Prostate gland (tissue), 2 donors: Measurements from ENCODE around the gene ESRRB. TPM values are rescaled to one million over a fixed set of nuclear protein-coding genes. Genes with fewer than 3 reads are reported as not detected.
A peak's percentile ranks its signal among the peaks of the same experiment; 100 is the strongest.

Source experiments
- DNase-seq: peaks from one replicate; pipeline ENCODE4 v3.0.0-alpha.2; 2019; ENCODE audit warnings: low spot score
- H3K27ac ChIP-seq, 2 donors: fragments of 200-600 bp; sonication (generic); 2 replicates each; pipeline ENCODE4 v1.5.1; 2017 to 2019
- H3K27me3 ChIP-seq: fragments of 200-600 bp; sonication (generic); replicated peaks from 2 replicates; pipeline ENCODE4 v1.5.1; 2019; ENCODE audit not compliant: insufficient read depth
- H3K36me3 ChIP-seq, 2 donors: fragments of 200-600 bp; sonication (generic); 1 replicate in 1 of 2; 2 replicates in 1 of 2; pipeline versions ENCODE4 v1.5.1 to v1.8.1; 2017 to 2019
- H3K4me1 ChIP-seq: fragments of 200-600 bp; sonication (generic); replicated peaks from 2 replicates; pipeline ENCODE4 v1.5.1; 2019
- H3K4me3 ChIP-seq, 2 donors: fragments of 200-600 bp; sonication (generic); 2 replicates each; pipeline ENCODE4 v1.5.1; 2017 to 2019
- H3K9me3 ChIP-seq: fragments of 200-600 bp; sonication (generic); 2 replicates; pipeline ENCODE4 v1.5.1; 2017
- CTCF ChIP-seq, 4 experiments: fragments of 200-600 bp in 2 of 4; fragments of 450-650 bp in 2 of 4; sonication (generic) in 2 of 4; IDR thresholded peaks; 1 replicate in 3 of 4; 2 replicates in 1 of 4; pipeline ENCODE4 v1.5.1; 2016 to 2019; ENCODE audit warnings: antibody characterized with exemption in 4 of 4, mild to moderate bottlenecking in 2 of 4, moderate library complexity in 2 of 4
- POLR2A ChIP-seq: fragments of 450-650 bp; IDR thresholded peaks from one replicate; pipeline ENCODE4 v1.6.1; 2016; ENCODE audit warnings: antibody characterized with exemption, mild to moderate bottlenecking
- POLR2AphosphoS5 ChIP-seq: sonication (generic); formaldehyde crosslinking; IDR thresholded peaks from one replicate; pipeline ENCODE4 v1.6.1; 2017; ENCODE audit warnings: antibody characterized with exemption
- WGBS: methylation state at CpG from one replicate; pipeline ENCODE4 v1.1.5; 2018; 5-methylcytosine and 5-hydroxymethylcytosine counted together
- intact Hi-C: fragments of 100-400 bp; cut with DNase I; formaldehyde crosslinking; loops from one replicate; pipeline ENCODE4 v1.14.2; 2022
- total RNA-seq, 2 donors: library from RNA; depleted of rRNA; stranded (reverse); fragments of >200 nt; gene quantifications; one replicate each; pipeline ENCODE4 v1.1.0, GENCODE V29; 2016

Gene ESRRB
- total RNA-seq, 2 donors from 2014 or later = 0.32 TPM; not detected in 1

GRCh38 chr14:76373456-76373855 lies 2.5 kb upstream of the ESRRB start:
- DNase-seq = no peak
- Histone ChIP-seq H3K27me3 (peaks cover 13% of the 10 kb centered on the region), H3K27ac (no peak overlapping the region), H3K4me3 (no peak overlapping the region), H3K9me3 (no peaks in the 10 kb centered on the region), H3K36me3 (no peaks in the 10 kb centered on the region), H3K4me1 (peaks cover 8% of the 10 kb centered on the region)
- WGBS = 68% methylated on average over 3 of the region's 3 CpGs
- intact Hi-C loops = no loop called here
- TF ChIP-seq POLR2AphosphoS5 = no peak
- no peak for TF ChIP-seq POLR2A
- no peak for TF ChIP-seq CTCF (IDR thresholded peaks at IDR 0.05)

- WGBS = 28% methylated on average over 7 of the region's 7 CpGs
- TF ChIP-seq POLR2A (no peak), CTCF (IDR thresholded peaks at IDR 0.05) (no peak), POLR2AphosphoS5 (no peak)
- H3K27me3 ChIP-seq = peaks cover 15% of the 10 kb centered on the region
- H3K4me1 ChIP-seq = peaks cover 8% of the 10 kb centered on the region
- DNase-seq = no peak
- H3K9me3 ChIP-seq = no peaks in the 10 kb centered on the region
- no peaks in the 10 kb centered on the region for H3K36me3 ChIP-seq
- H3K27ac ChIP-seq = no peak overlapping the region
- intact Hi-C loops = no loop called here
- H3K4me3 ChIP-seq = no peak overlapping the region
These were observed 453 bp upstream of the ESRRB start for GRCh38 chr14:76375484-76375883.

- no peak overlapping the region for H3K27ac ChIP-seq
- H3K36me3 ChIP-seq = no peaks in the 10 kb centered on the region
- under 1% methylated on average over 16 of the region's 16 CpGs for WGBS
- intact Hi-C loops = no loop called here
- DNase-seq = no peak
- H3K27me3 ChIP-seq = peaks cover 15% of the 10 kb centered on the region
- H3K9me3 ChIP-seq = no peaks in the 10 kb centered on the region
- peaks cover 8% of the 10 kb centered on the region for H3K4me1 ChIP-seq
- no peak overlapping the region for H3K4me3 ChIP-seq
- TF ChIP-seq POLR2AphosphoS5 (no peak), CTCF (IDR thresholded peaks at IDR 0.05) (no peak), POLR2A (no peak)
These were observed 506 bp downstream of the ESRRB start for GRCh38 chr14:76376409-76376877.

- no peak for DNase-seq
- WGBS = 1% methylated on average over 67 of the region's 80 CpGs
- Histone ChIP-seq H3K27me3 (peaks cover 15% of the 10 kb centered on the region), H3K9me3 (no peaks in the 10 kb centered on the region), H3K36me3 (no peaks in the 10 kb centered on the region), H3K4me3 (peak overlapping the region in 1 of 2 donors; percentile 3), H3K27ac (no peak overlapping the region), H3K4me1 (peaks cover 8% of the 10 kb centered on the region)
- TF ChIP-seq CTCF (IDR thresholded peaks at IDR 0.05) = no peak
- TF ChIP-seq POLR2AphosphoS5 = no peak
- no peak for TF ChIP-seq POLR2A
- intact Hi-C loops = no loop called here
These were observed 1.2 kb downstream of the ESRRB start for GRCh38 chr14:76376878-76377734.

- H3K4me3 ChIP-seq = no peak overlapping the region
- DNase-seq = no peak
- H3K27me3 ChIP-seq = peaks cover 15% of the 10 kb centered on the region
- 13% methylated on average over 5 of the region's 5 CpGs for WGBS
- H3K9me3 ChIP-seq = no peaks in the 10 kb centered on the region
- H3K27ac ChIP-seq = no peak overlapping the region
- no peaks in the 10 kb centered on the region for H3K36me3 ChIP-seq
- H3K4me1 ChIP-seq = peaks cover 8% of the 10 kb centered on the region
- TF ChIP-seq POLR2A (no peak), CTCF (IDR thresholded peaks at IDR 0.05) (no peak), POLR2AphosphoS5 (no peak)
- intact Hi-C loops = no loop called here
These were observed 1.8 kb downstream of the ESRRB start for GRCh38 chr14:76377735-76378074.
